HT1080 (cell line): ENCODE measurements around the gene BLTP3B. TPM values are rescaled to one million over a fixed set of nuclear protein-coding genes. Genes with fewer than 3 reads are reported as not detected.

ENCODE experiments used
- DNase-seq: peaks from one replicate; pipeline ENCODE4 v3.0.0-alpha.2; 2015; ENCODE audit warnings: low read depth
- total RNA-seq: library from RNA; depleted of rRNA; stranded (reverse); fragments of >200 nt; shearing (Covaris generic); gene quantifications from 2 replicates; pipeline ENCODE4 v1.2.3, GENCODE V29; 2014

Gene BLTP3B
- total RNA-seq, 1 experiment from 2014 or later: 24.0 TPM

- peak; percentile 73 for DNase-seq
Measured at GRCh38 chr12:100163416-100164152, 20.9 kb upstream of the BLTP3B start.

GRCh38 chr12:100159391-100160104 is 16.9 kb upstream of the BLTP3B start:
- no peak for DNase-seq

DNA sequence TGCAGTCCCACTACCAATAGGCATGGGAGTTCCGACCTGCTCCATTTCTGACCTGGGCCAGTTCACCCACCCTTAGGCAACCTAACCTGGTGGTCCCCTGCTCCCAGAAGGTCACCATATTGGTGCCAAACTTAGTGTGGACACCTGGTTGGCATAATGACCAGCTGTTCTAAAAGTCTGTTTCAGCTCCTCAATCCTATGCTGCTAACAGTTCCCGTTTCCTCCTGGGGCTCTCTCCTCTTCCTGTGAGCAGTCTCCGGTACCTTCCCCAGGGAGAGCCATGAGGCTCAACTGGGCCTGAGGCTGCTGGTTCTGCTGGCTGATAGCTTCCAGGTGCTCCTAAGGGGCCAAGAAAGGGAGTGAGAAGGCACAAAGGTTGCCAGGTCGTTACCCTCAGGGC is 15.9 kb upstream of the BLTP3B start:
- DNase-seq: no peak

- no peak for DNase-seq
Measured at GRCh38 chr12:100157427-100157821, 14.8 kb upstream of the BLTP3B start.

DNA sequence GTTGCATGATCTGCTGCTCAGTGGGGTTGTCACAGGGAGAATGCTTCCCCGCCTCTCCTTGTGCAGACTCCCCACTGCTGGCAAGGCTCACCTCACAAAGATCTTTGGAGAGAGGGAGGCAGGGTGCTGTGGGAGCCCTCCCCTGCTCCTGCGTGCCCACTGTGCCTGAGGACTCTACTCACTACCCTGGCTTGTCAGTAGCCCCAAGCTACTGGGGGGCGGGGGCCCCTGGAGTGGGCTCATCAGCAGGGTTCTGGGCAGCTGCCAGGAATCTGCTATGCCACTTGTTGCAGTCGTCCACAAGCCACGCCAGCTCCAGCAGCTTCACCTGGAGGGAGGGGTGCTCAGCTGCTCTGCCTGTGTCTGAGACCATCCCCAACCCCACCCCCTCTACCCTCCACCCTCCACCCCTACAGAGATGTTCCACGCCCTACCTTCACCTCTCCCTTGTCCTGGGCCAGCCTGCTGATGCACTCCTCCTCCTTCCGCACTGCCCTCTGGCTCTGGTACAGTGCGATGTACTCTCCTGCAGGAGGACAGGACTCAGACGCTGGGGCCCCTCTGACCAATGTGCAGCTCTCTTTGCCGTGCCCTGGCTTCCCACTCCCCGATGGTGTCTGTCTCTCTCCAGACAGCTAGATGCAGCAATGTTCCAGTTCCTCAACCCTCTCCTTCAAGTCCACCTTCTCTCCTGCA is 14.2 kb upstream of the BLTP3B start:
- no peak for DNase-seq

GRCh38 chr12:100154474-100155247 is 12.0 kb upstream of the BLTP3B start:
- DNase-seq: peak; percentile 55

DNA sequence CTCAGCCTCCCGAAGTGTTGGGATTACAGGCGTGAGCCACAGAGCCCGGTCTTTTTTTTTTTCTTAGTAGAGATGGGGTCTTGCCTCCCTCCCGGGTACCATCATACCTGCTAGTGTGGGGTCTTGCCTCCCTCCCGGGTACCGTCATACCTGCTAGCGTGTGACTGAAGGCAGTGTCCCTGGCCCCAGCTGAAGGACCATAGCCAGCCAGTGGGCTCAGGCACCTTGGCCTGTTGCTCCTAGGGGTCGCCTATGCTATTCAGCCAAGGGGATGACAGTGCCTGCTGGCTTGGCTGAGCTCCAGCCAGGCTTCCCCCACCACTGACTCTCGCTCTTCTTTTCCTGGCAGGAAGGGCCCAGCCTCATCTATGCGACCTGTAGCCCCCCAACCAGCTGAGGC is 10.5 kb upstream of the BLTP3B start:
- no peak for DNase-seq

GRCh38 chr12:100151769-100152168 is 9.1 kb upstream of the BLTP3B start:
- no peak for DNase-seq

DNA sequence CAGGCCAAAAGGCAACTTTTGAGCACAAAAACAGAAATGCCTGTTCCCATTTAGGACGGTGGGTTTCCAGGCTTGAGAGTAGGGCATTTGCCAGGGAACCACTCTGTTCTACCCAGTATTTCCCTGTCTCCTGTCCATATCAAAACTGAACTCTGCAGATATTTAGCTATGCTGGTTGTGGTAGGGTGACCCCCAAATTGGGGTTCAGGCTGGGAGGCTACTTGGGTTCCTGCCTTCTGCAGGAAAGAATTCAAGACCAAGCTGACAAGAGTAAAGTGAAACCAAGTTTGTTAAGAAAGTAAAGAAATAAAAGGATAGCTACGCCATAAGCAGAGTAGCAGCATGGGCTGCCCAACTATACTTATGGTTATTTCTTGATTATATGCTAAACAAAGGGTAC is 3.6 kb upstream of the BLTP3B start:
- peak; percentile 7 for DNase-seq

GRCh38 chr12:100145643-100146042 is 3.0 kb upstream of the BLTP3B start:
- no peak for DNase-seq

- peak; percentile 26 for DNase-seq
Measured at GRCh38 chr12:100141998-100142850, 450 bp downstream of the BLTP3B start.

- peak; percentile 80 for DNase-seq
Measured at GRCh38 chr12:100141666-100141997, 1.0 kb downstream of the BLTP3B start.

DNA sequence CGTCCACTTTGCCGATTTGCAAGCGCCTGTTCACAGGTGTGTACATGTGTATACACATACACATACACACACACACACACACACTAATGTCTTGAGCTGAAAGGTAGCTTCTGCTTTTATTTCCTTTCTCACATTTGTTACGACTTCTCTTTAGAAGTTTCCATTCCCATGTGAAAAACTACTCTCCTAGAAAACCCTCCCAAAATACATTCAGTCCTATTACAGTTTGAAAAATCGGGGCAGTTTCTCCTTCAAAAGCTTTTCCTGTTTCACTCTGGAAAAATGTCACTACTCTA is 3.9 kb downstream of the BLTP3B start:
- no peak for DNase-seq

DNA sequence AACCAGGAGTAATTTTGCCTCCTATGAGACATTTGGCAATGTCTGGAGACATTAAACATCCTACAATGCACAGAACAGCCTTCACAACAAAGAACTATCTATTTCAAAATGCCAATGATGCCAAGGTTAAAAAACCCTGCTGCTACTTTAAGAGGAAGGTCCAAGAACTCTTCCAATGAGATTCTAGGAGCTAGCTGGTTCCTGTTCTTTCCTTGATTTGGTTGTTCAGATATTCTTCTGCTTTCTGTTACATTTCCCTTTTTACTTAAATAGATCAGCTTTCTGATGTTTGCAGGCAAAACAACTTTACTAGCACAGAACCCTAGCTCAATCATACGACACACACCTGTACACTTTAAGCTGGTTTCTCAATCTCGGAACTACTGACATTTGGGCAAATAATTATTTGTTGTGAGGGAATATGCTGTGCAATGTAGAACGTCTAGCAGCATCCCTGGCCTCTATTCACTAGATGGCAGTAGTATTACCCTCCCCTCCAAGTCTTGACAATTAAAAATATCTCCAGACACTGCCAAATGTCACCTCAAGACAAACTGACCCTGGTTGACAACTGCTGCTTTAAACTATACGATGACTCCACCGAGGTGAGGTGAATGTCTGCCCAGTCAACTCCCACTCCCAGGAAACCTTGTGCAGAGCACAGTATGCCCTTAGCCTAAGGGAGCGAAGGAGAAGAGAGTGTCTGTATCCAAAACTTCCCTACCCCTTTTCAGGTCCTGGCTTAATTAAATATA is 4.4 kb downstream of the BLTP3B start:
- DNase-seq: no peak

GRCh38 chr12:100133200-100133599 is 9.5 kb downstream of the BLTP3B start:
- no peak for DNase-seq

GRCh38 chr12:100128512-100128908 is 14.2 kb downstream of the BLTP3B start:
- peak; percentile 14 for DNase-seq

DNA sequence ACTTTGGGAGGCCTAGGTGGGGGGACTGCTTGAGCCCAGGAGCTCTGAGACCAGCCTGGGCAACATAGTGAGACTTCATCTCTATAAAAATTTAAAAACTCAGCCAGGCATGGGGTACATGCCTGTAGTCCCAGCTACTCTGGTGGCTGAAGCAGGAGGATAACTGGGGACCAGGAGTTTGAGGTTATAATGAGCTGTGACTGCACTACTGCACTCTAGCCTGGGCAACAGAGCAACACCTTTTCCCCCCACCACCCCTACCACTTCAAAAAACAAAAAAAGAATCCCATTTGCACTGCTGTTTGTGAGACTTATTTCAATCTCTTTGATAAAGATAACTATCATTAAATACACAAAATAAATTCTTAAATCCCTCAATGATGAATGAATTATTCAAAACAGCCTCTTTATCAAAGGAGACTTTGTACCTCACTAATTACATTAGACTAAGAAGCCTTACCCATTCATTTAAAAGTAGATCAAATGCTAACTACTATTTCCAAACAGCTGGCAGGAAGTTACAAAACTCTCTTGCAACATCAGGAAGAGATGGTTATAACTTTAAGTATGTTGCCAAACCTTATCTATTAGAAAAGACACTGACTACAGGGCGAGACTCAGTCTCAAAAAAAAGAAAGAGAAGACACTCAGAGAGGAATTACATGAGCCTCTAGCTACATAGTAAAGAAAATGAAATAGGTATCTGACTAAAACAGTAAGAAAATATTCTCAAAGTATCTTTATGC is 14.7 kb downstream of the BLTP3B start:
- DNase-seq: peak; percentile 3

GRCh38 chr12:100123316-100124095 is 19.2 kb downstream of the BLTP3B start:
- DNase-seq: no peak

GRCh38 chr12:100120355-100120754 is 22.3 kb downstream of the BLTP3B start:
- DNase-seq: no peak
